GM12878 (cell line): ENCODE data around the gene ST3GAL5.

ENCODE experiments used
- CHD2 ChIP-seq: IDR thresholded peaks from 2 replicates; pipeline ENCODE4 v1.6.1; 2011; ENCODE audit warnings: low read depth, low read length, improper control_type of control experiment, borderline replicate concordance
- CREB1 ChIP-seq: IDR thresholded peaks from 2 replicates; pipeline ENCODE4 v1.6.1; 2012; ENCODE audit warnings: low read depth, mild to moderate bottlenecking, inconsistent platforms
- FOS ChIP-seq: IDR thresholded peaks from 3 replicates; pipeline ENCODE4 v1.6.1; 2011; ENCODE audit warnings: borderline replicate concordance; ENCODE audit not compliant: insufficient read length; ENCODE audit errors: extremely low read depth
- HDAC6 ChIP-seq: fragments of 200-600 bp; sonication (generic); IDR thresholded peaks from one replicate; pipeline ENCODE4 v1.8.0; 2017; ENCODE audit warnings: antibody characterized with exemption; ENCODE audit not compliant: unreplicated experiment
- HDGF ChIP-seq: fragments of 450-650 bp; IDR thresholded peaks from 2 replicates; pipeline ENCODE4 v1.6.1; 2016; ENCODE audit warnings: antibody characterized with exemption
- NFYB ChIP-seq: IDR thresholded peaks from 2 replicates; pipeline ENCODE4 v1.6.1; 2011; ENCODE audit warnings: low read depth, mild to moderate bottlenecking, low read length, improper control_type of control experiment, moderate library complexity; ENCODE audit not compliant: insufficient read depth
- NRF1 ChIP-seq: conservative IDR thresholded peaks from 2 replicates; pipeline ENCODE4 v1.6.1; 2011; ENCODE audit warnings: mild to moderate bottlenecking, low read depth, low read length, improper control_type of control experiment
- POLR2A ChIP-seq: IDR thresholded peaks from 2 replicates; pipeline ENCODE4 v1.6.1; 2011; ENCODE audit warnings: low read depth, mild to moderate bottlenecking, low read length
- POU2F2 ChIP-seq: IDR thresholded peaks from 3 replicates; pipeline ENCODE4 v1.6.1; 2011; ENCODE audit warnings: low read depth, mild to moderate bottlenecking, low read length, borderline replicate concordance
- SPI1 ChIP-seq: IDR thresholded peaks from 2 replicates; pipeline ENCODE4 v1.6.1; 2011; ENCODE audit warnings: low read depth, mild to moderate bottlenecking, low read length, moderate library complexity, borderline replicate concordance; ENCODE audit not compliant: insufficient read depth
- TF ChIP-seq, protein P1 (sequence below): fragments of 450-650 bp; IDR thresholded peaks from 2 replicates; pipeline ENCODE4 v1.6.1; 2017; ENCODE audit warnings: mild to moderate bottlenecking
- TF ChIP-seq, protein P2 (sequence below): fragments of 450-650 bp; IDR thresholded peaks from 2 replicates; pipeline ENCODE4 v1.6.1; 2018; ENCODE audit warnings: borderline replicate concordance, mild to moderate bottlenecking; ENCODE audit not compliant: partially characterized antibody
- TF ChIP-seq, protein P3 (sequence below), 3 experiments: IDR thresholded peaks in 2 of 3; conservative IDR thresholded peaks in 1 of 3; 2 replicates each; pipeline ENCODE4 v1.5.1; 2011; ENCODE audit warnings: low read depth in 3 of 3, low read length in 3 of 3, mild to moderate bottlenecking in 3 of 3, control low read depth in 2 of 3, moderate library complexity in 2 of 3, inconsistent platforms in 1 of 3, mixed read lengths in 1 of 3; ENCODE audit not compliant: control insufficient read depth in 2 of 3, insufficient read depth in 1 of 3; ENCODE audit errors: extremely low read depth in 1 of 3

DNA sequence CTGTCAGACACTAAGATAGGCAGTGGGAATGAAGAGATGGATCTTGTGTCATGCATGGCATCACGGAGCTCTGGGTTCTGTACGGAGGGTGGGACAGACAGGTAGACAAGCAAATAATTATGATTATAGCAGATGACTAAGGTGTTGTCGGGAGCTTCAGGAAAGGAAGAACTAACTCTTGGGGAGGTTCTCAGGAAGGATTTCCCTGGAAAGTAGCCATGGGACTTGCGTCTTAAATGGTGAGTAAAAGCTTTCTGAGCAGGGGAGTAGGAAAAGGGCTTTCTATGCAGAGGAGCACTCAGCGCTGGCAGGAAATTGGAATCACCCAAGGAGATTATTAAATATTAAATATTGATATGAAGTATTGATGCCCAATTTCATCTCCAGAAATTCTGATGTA, 99.5 kb downstream of the ST3GAL5 start:
- TF ChIP-seq SPI1 (no peak), CREB1 (no peak), POU2F2 (no peak), HDGF (no peak), FOS (no peak), POLR2A (no peak), NRF1 (no peak), HDAC6 (no peak), NFYB (no peak), CHD2 (no peak)
- TF ChIP-seq, protein P1, sequence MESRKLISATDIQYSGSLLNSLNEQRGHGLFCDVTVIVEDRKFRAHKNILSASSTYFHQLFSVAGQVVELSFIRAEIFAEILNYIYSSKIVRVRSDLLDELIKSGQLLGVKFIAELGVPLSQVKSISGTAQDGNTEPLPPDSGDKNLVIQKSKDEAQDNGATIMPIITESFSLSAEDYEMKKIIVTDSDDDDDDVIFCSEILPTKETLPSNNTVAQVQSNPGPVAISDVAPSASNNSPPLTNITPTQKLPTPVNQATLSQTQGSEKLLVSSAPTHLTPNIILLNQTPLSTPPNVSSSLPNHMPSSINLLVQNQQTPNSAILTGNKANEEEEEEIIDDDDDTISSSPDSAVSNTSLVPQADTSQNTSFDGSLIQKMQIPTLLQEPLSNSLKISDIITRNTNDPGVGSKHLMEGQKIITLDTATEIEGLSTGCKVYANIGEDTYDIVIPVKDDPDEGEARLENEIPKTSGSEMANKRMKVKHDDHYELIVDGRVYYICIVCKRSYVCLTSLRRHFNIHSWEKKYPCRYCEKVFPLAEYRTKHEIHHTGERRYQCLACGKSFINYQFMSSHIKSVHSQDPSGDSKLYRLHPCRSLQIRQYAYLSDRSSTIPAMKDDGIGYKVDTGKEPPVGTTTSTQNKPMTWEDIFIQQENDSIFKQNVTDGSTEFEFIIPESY, result no peak
- TF ChIP-seq, protein P2, sequence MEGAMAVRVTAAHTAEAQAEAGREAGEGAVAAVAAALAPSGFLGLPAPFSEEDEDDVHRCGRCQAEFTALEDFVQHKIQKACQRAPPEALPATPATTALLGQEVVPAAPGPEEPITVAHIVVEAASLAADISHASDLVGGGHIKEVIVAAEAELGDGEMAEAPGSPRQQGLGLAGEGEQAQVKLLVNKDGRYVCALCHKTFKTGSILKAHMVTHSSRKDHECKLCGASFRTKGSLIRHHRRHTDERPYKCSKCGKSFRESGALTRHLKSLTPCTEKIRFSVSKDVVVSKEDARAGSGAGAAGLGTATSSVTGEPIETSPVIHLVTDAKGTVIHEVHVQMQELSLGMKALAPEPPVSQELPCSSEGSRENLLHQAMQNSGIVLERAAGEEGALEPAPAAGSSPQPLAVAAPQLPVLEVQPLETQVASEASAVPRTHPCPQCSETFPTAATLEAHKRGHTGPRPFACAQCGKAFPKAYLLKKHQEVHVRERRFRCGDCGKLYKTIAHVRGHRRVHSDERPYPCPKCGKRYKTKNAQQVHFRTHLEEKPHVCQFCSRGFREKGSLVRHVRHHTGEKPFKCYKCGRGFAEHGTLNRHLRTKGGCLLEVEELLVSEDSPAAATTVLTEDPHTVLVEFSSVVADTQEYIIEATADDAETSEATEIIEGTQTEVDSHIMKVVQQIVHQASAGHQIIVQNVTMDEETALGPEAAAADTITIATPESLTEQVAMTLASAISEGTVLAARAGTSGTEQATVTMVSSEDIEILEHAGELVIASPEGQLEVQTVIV, result no peak
- TF ChIP-seq, protein P3, sequence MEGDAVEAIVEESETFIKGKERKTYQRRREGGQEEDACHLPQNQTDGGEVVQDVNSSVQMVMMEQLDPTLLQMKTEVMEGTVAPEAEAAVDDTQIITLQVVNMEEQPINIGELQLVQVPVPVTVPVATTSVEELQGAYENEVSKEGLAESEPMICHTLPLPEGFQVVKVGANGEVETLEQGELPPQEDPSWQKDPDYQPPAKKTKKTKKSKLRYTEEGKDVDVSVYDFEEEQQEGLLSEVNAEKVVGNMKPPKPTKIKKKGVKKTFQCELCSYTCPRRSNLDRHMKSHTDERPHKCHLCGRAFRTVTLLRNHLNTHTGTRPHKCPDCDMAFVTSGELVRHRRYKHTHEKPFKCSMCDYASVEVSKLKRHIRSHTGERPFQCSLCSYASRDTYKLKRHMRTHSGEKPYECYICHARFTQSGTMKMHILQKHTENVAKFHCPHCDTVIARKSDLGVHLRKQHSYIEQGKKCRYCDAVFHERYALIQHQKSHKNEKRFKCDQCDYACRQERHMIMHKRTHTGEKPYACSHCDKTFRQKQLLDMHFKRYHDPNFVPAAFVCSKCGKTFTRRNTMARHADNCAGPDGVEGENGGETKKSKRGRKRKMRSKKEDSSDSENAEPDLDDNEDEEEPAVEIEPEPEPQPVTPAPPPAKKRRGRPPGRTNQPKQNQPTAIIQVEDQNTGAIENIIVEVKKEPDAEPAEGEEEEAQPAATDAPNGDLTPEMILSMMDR (IDR thresholded peaks at IDR 0.05 in 2 of 3, conservative IDR thresholded peaks at IDR 0.05 in 1 of 3; ENCODE audit: control insufficient read depth in 2 of 3, extremely low read depth in 1 of 3, insufficient read depth in 1 of 3, low read depth in 3 of 3, low read length in 3 of 3), result no peak
